Activated B cell treated with CpG ODN at 0.5 μM for 24 hours (primary cell): ENCODE data around the gene CERK. TPM values are rescaled to one million over a fixed set of nuclear protein-coding genes. Genes with fewer than 3 reads are reported as not detected.

Experiments
- total RNA-seq: library from RNA; stranded (reverse); gene quantifications from 2 replicates; pipeline ENCODE4 v1.2.3, GENCODE V29; 2022

The CERK gene
- total RNA-seq, 1 donor from 2014 or later: 13.8 TPM

Other genes with a start within 250 kb of the CERK start
- gene CELSR1, start 200.6 kb downstream of the CERK start, total RNA-seq: 9.0 and 12.3 TPM in 2 replicates
- 39.3 and 45.6 TPM in 2 replicates for gene GRAMD4, start 117.9 kb downstream of the CERK start, total RNA-seq
- 73.0 and 85.9 TPM in 2 replicates for gene TBC1D22A, start 24.4 kb upstream of the CERK start, total RNA-seq